WTC11 (cell line): ENCODE results near the gene BCAS1.

Source experiments
- AFF4 ChIP-seq: sonication (generic); formaldehyde crosslinking; IDR thresholded peaks from 2 replicates; pipeline ENCODE4 v1.8.1; 2023; ENCODE audit warnings: mild to moderate bottlenecking, missing genetic modification reagents, borderline replicate concordance
- ATF2 ChIP-seq: sonication (generic); formaldehyde crosslinking; IDR thresholded peaks from 2 replicates; pipeline ENCODE4 v1.8.1; 2022; ENCODE audit warnings: low read depth, missing genetic modification reagents, borderline replicate concordance
- FOXP4 ChIP-seq: sonication (generic); formaldehyde crosslinking; IDR thresholded peaks from 2 replicates; pipeline ENCODE4 v1.8.0; 2022; ENCODE audit warnings: mild to moderate bottlenecking, missing genetic modification reagents
- MAX ChIP-seq: sonication (generic); formaldehyde crosslinking; IDR thresholded peaks from 2 replicates; pipeline ENCODE4 v1.8.0; 2022; ENCODE audit warnings: mild to moderate bottlenecking, missing genetic modification reagents
- NFE2L1 ChIP-seq: sonication (generic); formaldehyde crosslinking; IDR thresholded peaks from 2 replicates; pipeline ENCODE4 v1.8.1; 2023; ENCODE audit warnings: missing genetic modification reagents
- ZBTB43 ChIP-seq: sonication (generic); formaldehyde crosslinking; IDR thresholded peaks from 2 replicates; pipeline ENCODE4 v1.8.1; 2023; ENCODE audit warnings: mild to moderate bottlenecking, missing genetic modification reagents
- TF ChIP-seq, protein P1 (sequence below): fragments of 200-600 bp; IDR thresholded peaks from 2 replicates; pipeline ENCODE4 v1.8.0; 2022; ENCODE audit warnings: antibody characterized with exemption

DNA sequence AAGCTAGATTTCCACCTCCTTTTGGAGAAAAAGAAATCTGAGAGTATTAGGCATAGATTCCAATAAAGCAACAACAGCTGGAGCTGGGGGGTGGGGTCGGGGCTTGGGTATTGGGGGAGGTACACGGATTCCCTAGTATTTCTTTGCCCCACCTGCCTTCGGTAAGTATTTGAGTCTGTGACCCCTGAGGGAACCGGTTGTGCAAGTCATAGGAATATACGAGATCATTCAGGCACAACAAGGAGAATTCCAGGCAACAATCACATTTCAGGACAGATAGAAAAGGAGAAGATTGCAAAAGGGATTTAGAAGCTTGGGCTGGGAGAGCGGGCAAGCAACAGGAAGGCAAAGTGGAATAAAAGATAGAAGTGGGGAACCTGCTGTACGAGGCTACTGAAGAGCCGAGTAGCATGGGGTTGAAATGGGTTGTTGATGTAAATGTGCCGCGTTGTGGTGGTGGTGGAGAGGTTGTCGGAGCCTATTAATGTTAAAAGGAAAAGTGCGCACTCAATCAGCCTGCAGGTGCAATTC is 148.9 kb downstream of the BCAS1 start:
- TF ChIP-seq ATF2 (no peak), FOXP4 (CRISPR knock-in tag) (no peak), MAX (no peak), NFE2L1 (CRISPR knock-in tag) (no peak), AFF4 (CRISPR knock-in tag) (no peak), ZBTB43 (CRISPR knock-in tag) (no peak)
- TF ChIP-seq, protein P1, sequence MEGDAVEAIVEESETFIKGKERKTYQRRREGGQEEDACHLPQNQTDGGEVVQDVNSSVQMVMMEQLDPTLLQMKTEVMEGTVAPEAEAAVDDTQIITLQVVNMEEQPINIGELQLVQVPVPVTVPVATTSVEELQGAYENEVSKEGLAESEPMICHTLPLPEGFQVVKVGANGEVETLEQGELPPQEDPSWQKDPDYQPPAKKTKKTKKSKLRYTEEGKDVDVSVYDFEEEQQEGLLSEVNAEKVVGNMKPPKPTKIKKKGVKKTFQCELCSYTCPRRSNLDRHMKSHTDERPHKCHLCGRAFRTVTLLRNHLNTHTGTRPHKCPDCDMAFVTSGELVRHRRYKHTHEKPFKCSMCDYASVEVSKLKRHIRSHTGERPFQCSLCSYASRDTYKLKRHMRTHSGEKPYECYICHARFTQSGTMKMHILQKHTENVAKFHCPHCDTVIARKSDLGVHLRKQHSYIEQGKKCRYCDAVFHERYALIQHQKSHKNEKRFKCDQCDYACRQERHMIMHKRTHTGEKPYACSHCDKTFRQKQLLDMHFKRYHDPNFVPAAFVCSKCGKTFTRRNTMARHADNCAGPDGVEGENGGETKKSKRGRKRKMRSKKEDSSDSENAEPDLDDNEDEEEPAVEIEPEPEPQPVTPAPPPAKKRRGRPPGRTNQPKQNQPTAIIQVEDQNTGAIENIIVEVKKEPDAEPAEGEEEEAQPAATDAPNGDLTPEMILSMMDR = no peak
